ENCODE results near the gene SUMO4. TPM values are rescaled to one million over a fixed set of nuclear protein-coding genes. Genes with fewer than 3 reads are reported as not detected.

SUMO4 gene
- total RNA-seq, 1 donor from 2014 or later = 1.6 TPM

DNA sequence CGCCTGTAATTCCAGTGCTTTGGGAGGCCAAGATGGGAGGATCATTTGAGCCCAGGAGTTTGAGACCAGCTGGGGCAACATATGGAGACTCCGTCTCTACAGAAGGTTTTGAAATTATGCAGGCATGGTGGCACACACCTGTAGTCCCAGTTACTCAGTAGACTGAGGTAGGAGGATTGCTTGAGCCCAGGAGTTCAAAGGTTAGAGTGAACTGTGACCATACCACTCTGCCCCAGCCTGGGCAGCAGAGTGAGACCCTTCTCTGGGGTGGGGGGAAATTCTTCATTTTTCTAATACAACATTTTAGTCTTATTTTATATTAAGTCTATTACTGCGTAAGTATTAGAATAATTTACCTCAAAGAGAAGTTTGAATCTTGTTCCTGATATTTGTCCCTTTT lies 20.1 kb upstream of the SUMO4 start:
- Histone ChIP-seq H2AFZ (ENCODE audit: low read depth, low read length) (no peak overlapping the region), H3K9ac (ENCODE audit: low read length) (no peak overlapping the region), H3K4me1 (ENCODE audit: insufficient read depth, low read length) (no peaks in the 10 kb centered on the region), H4K20me1 (ENCODE audit: insufficient read depth, low read length) (peaks cover 50% of the 10 kb centered on the region), H3K27ac (ENCODE audit: low read depth, low read length) (no peak overlapping the region), H3K9me3 (ENCODE audit: insufficient read depth, low read depth, low read length) (no peaks in the 10 kb centered on the region), H3K36me3 (ENCODE audit: insufficient read depth, low read length) (peaks cover 36% of the 10 kb centered on the region), H3K4me3 (ENCODE audit: insufficient read depth, low read depth, low read length) (no peak overlapping the region), H3K79me2 (ENCODE audit: insufficient read depth, low read length) (peaks cover 73% of the 10 kb centered on the region), H3K27me3 (ENCODE audit: insufficient read depth, low read length) (no peaks in the 10 kb centered on the region), H3K4me2 (ENCODE audit: low read length) (no peak overlapping the region)
- no peak for DNase-seq (ENCODE audit: low read depth)
- no peaks in the 10 kb centered on the region for H3K9me3 Mint-ChIP-seq (ENCODE audit: unreplicated experiment)
- TF ChIP-seq EZH2 (IDR thresholded peaks at IDR 0.05; ENCODE audit: insufficient read depth, low read length) (no peak), CTCF (IDR thresholded peaks at IDR 0.05; ENCODE audit: insufficient read depth, low read depth, low read length) (no peak)
- H3K27me3 Mint-ChIP-seq (ENCODE audit: low read depth, unreplicated experiment) = no peaks in the 10 kb centered on the region
- no peak overlapping the region for H3K4me3 Mint-ChIP-seq (ENCODE audit: unreplicated experiment)
- peaks cover 5% of the 10 kb centered on the region for H3K4me1 Mint-ChIP-seq (ENCODE audit: low read depth, unreplicated experiment)
- H3K36me3 Mint-ChIP-seq (ENCODE audit: low read depth, unreplicated experiment) = peaks cover 34% of the 10 kb centered on the region
- H3K27ac Mint-ChIP-seq (ENCODE audit: unreplicated experiment) = no peak overlapping the region
- FAIRE-seq = no peak

- peaks cover 36% of the 10 kb centered on the region for H3K36me3 ChIP-seq (ENCODE audit: insufficient read depth, low read length)
- Mint-ChIP-seq H3K27ac (ENCODE audit: unreplicated experiment) (no peak overlapping the region), H3K27me3 (ENCODE audit: low read depth, unreplicated experiment) (no peaks in the 10 kb centered on the region), H3K4me1 (ENCODE audit: low read depth, unreplicated experiment) (peaks cover 5% of the 10 kb centered on the region), H3K4me3 (ENCODE audit: unreplicated experiment) (no peak overlapping the region), H3K36me3 (ENCODE audit: low read depth, unreplicated experiment) (peaks cover 34% of the 10 kb centered on the region), H3K9me3 (ENCODE audit: unreplicated experiment) (no peaks in the 10 kb centered on the region)
- DNase-seq (ENCODE audit: low read depth) (no peak), FAIRE-seq (no peak)
- TF ChIP-seq EZH2 (IDR thresholded peaks at IDR 0.05; ENCODE audit: insufficient read depth, low read length) = no peak
- no peak for TF ChIP-seq CTCF (IDR thresholded peaks at IDR 0.05; ENCODE audit: insufficient read depth, low read depth, low read length)
- H3K4me2 ChIP-seq (ENCODE audit: low read length) = no peak overlapping the region
- H3K27ac ChIP-seq (ENCODE audit: low read depth, low read length) = no peak overlapping the region
- no peaks in the 10 kb centered on the region for H3K27me3 ChIP-seq (ENCODE audit: insufficient read depth, low read length)
- H3K4me3 ChIP-seq (ENCODE audit: insufficient read depth, low read depth, low read length) = no peak overlapping the region
- H2AFZ ChIP-seq (ENCODE audit: low read depth, low read length) = no peak overlapping the region
- H3K9ac ChIP-seq (ENCODE audit: low read length) = no peak overlapping the region
- peaks cover 72% of the 10 kb centered on the region for H3K79me2 ChIP-seq (ENCODE audit: insufficient read depth, low read length)
- no peaks in the 10 kb centered on the region for H3K9me3 ChIP-seq (ENCODE audit: insufficient read depth, low read depth, low read length)
- H3K4me1 ChIP-seq (ENCODE audit: insufficient read depth, low read length) = no peaks in the 10 kb centered on the region
- peaks cover 55% of the 10 kb centered on the region for H4K20me1 ChIP-seq (ENCODE audit: insufficient read depth, low read length)
Measured at GRCh38 chr6:149380523-149380922, 19.5 kb upstream of the SUMO4 start.

DNA sequence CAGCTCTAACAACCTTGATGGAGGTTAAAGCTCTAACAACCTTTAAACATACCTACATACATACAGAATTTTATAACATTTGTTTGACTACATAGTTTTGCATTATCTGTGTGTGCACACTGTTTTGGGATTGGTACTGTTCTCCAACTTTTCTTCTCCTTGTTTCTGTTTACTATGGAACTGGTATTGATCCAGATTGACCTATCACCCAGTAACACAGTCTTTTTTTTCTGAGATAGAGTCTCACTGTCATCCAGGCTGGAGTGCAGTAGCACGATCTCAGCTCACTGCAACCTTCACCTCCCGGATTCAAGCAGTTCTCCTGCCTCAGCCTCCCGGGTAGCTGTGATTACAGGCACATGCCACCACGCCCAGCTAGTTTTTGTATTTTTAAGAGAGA lies 16.7 kb upstream of the SUMO4 start:
- H3K27ac Mint-ChIP-seq (ENCODE audit: unreplicated experiment) = no peak overlapping the region
- peaks cover 38% of the 10 kb centered on the region for H3K36me3 Mint-ChIP-seq (ENCODE audit: low read depth, unreplicated experiment)
- H3K4me3 ChIP-seq (ENCODE audit: insufficient read depth, low read depth, low read length) = no peak overlapping the region
- no peak overlapping the region for H3K4me3 Mint-ChIP-seq (ENCODE audit: unreplicated experiment)
- peaks cover 3% of the 10 kb centered on the region for H3K9me3 Mint-ChIP-seq (ENCODE audit: unreplicated experiment)
- H3K4me2 ChIP-seq (ENCODE audit: low read length) = no peak overlapping the region
- H3K27me3 ChIP-seq (ENCODE audit: insufficient read depth, low read length) = no peaks in the 10 kb centered on the region
- FAIRE-seq (no peak), DNase-seq (ENCODE audit: low read depth) (no peak)
- no peak for TF ChIP-seq CTCF (IDR thresholded peaks at IDR 0.05; ENCODE audit: insufficient read depth, low read depth, low read length)
- TF ChIP-seq EZH2 (IDR thresholded peaks at IDR 0.05; ENCODE audit: insufficient read depth, low read length) = no peak
- H3K9me3 ChIP-seq (ENCODE audit: insufficient read depth, low read depth, low read length) = no peaks in the 10 kb centered on the region
- peaks cover 82% of the 10 kb centered on the region for H3K79me2 ChIP-seq (ENCODE audit: insufficient read depth, low read length)
- no peaks in the 10 kb centered on the region for H3K4me1 ChIP-seq (ENCODE audit: insufficient read depth, low read length)
- H3K36me3 ChIP-seq (ENCODE audit: insufficient read depth, low read length) = peaks cover 38% of the 10 kb centered on the region
- no peak overlapping the region for H2AFZ ChIP-seq (ENCODE audit: low read depth, low read length)
- peaks cover 61% of the 10 kb centered on the region for H4K20me1 ChIP-seq (ENCODE audit: insufficient read depth, low read length)
- peaks cover 5% of the 10 kb centered on the region for H3K4me1 Mint-ChIP-seq (ENCODE audit: low read depth, unreplicated experiment)
- H3K27me3 Mint-ChIP-seq (ENCODE audit: low read depth, unreplicated experiment) = no peaks in the 10 kb centered on the region
- no peak overlapping the region for H3K9ac ChIP-seq (ENCODE audit: low read length)
- H3K27ac ChIP-seq (ENCODE audit: low read depth, low read length) = no peak overlapping the region

All from astrocyte (in vitro differentiated cells and primary cell).